CD4-positive, alpha-beta T cell treated with Interleukin-17A for 4 hours (primary cell): Measurements from ENCODE around the gene GAK.

Experiments
- DNase-seq: peaks from one replicate; pipeline ENCODE4 v3.0.0-alpha.2; 2020; ENCODE audit warnings: mixed read lengths

Gene GAK

DNA sequence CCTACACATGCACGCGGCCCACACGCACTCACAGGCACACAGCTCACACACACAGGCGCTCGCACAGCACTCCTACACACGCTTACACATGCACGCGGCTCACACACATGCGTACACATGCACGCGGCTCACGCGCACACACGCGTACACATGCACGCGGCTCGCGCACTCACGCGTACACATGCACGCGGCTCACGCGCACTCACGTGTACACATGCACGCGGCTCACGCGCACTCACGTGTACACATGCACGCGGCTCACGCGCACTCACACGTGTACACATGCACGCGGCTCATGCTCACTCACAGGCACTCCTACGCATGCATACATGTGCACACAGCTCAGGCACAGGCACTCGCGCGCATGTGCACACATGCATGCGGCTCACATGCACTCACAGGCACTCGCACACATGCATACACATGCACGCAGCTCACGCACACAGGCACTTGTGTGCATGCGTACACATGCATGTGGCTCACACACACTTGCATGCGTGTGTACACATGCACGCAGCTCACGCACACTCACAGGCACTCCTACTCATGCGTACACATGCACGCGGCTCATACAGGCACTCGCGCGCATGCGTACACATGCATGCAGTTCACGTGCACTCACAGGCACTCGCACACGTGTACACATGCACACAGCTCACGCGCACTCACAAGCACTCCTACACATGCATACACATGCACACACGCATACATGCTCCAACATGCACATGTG lies 44.9 kb downstream of the GAK start:
- no peak for DNase-seq

- DNase-seq = no peak
Measured at GRCh38 chr4:886244-886643, 45.9 kb downstream of the GAK start.

DNA sequence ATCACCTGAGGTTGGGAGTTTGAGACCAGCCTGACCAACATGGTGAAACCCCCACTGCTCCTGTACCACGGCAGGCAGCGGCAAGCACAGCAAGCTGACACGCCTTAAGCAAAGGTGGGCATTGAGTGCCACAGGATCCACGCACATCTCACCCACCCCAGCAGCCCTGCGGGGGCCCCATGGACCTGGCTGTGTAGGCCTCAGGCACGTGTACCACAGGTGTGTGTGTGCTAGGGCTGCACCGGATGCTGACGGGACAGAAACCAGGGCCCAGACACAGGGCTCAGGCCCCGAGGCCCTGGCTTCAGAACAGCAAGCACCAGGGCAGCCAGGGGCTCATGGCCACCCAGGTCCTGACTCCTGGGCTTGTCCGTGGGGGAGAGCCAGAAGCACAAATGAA lies 46.8 kb downstream of the GAK start:
- DNase-seq = no peak

DNA sequence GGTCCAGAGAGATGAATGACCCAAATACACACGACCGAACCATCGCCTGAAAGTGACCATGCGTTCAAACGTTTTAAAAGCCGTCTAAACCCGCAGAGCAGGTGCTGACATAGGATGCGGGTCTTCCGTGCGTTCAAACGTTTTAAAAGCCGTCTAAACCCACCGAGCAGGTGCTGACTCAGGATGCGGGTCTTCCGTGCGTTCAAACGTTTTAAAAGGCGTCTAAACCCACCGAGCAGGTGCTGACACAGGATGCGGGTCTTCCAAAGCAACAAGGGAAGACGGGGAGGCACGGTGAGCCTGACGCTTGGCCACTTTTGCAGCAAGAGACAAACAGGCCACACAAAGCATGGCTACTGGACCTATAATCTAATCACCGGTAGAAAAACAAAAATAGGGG lies 47.2 kb downstream of the GAK start:
- DNase-seq = no peak

DNA sequence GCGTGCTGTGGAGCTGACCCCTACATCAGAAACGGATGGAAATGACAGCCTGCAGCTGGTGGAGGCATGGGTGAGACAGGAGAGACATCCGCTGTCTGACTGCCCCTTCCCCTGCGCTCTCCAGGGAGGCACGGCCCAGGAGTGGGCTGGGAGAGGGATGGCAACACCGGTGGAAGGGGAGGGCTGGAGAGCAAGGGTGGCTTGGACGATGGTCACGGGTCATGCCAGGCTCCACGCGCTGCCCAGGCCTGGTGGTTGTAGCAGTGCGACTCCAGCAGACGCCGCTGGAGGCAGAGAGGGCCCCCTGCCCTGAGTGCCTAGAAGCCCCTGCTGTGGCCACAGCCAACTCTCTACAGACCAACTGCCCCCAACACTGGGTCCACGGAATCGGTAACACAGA lies 47.9 kb downstream of the GAK start:
- DNase-seq = no peak

DNA sequence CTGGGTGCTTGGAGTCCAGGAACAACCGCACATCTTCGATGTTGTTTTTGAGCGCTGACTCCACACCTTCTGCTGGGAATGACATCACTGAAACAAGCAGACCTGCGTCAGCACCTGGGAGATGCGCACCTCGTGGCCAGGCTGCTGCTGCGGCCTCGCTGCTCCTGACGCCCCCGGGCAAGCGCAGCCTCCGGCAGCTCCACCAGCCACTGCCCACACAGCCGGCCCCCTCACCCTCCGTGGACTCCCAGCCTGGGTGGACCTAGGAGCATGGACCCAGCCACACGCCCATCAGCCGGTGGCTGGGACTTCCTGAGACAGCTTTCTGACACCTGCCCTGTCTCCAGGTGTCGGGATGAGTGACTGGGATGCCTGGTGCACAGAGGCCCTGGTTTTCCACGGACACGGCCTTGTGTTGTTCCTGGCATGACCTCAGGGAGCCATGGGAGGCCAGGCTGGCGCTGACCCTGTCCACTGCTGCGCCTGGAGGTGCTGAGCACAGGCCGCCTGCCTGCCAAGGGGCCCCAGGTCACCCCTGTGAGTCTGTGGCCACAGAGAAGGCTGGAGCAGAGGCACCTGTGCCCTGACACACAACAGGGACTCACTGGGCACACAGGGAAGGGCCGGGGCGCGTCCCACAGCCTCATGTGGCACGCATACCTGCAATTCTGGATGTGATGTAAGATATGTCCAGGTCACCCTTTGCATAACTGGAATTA lies 48.6 kb downstream of the GAK start:
- no peak for DNase-seq

DNA sequence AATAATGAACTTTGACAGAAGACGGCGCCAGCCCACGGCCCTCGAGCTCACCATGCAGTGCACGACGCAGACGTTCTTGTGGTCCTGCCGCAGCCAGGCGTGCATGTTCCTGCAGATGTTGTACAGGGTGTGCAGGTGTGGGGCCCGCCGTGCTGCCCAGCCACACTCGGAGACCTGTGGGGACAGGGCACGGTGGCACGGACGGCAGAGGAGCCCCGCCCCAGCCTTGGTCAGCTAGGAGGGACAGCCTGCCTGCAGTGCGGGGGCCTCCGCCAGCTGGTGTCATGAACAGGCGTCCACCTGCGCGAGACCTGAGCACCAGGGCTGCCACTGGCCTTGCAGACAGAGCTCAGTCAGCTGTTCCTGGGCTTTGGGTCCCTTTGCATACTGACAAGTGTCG lies 49.5 kb downstream of the GAK start:
- DNase-seq = no peak

DNA sequence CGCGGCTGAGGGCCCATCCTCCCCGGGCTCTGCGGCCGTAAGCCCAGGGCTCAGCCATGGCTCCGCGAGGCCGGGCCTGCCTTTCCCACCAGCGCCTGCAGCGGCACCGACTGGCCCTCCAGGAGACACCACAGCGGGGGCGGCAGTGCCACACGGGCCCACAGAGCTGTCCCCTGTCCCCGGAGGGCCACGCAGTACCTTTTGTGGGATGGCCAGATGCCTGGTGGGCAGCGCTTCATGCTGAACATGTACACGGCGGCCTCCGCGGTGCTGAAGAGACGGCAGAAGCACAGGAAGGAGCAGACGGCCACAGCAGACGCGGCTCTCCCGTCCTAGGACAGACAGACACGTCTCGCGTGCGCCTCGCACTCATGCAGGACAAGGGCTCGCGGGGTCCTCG lies 50.4 kb downstream of the GAK start:
- no peak for DNase-seq

- DNase-seq = no peak
Measured at GRCh38 chr4:880684-881405, 51.3 kb downstream of the GAK start.

GRCh38 chr4:879729-880077 lies 52.4 kb downstream of the GAK start:
- peak; percentile 46 for DNase-seq

- peak; percentile 47 for DNase-seq
Measured at GRCh38 chr4:878796-879728, 53.1 kb downstream of the GAK start.

- DNase-seq = no peak
Measured at GRCh38 chr4:877502-877901, 54.6 kb downstream of the GAK start.

GRCh38 chr4:876780-877179 lies 55.3 kb downstream of the GAK start:
- no peak for DNase-seq

- no peak for DNase-seq
Measured at GRCh38 chr4:875818-876423, 56.2 kb downstream of the GAK start.

DNA sequence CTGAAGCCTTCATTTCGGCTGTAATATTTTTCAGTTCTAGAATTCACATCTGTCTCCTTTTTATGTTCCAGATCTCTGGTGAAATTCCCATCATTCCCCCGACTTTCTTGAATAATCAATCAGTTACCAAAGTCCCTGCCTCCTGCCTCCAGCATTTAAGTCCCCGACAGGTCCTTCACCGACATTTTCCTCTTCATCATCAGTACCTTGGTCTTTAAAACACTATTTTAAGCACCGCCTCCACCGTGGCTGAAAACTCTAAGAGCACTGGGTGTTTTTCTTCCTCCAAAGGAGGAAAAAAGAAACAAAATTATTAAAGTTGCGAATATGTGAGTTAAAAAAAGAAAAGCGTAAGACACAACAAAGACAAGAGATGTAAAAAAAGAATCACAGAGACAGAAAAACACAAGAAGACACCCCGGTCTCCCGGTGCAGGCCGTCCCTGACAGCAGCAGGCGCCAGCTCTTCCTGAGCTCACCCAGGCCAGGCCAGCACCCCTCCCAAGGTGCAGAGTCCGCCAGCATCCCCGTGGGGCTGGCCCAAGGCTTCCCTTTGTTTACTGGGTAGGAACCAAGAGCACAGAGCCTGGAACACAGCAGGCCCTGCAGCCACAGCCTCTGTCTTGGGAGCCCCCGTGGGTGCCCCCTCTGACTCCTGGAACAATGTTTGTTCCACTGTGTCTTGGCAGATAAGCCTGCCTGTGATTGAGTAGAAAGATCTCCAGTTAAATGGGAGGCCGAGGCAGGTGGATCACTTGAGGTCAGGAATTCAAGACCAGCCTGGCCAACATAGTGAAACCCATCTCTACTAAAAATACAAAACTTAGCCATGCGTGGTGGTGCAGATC lies 56.9 kb downstream of the GAK start:
- no peak for DNase-seq

DNA sequence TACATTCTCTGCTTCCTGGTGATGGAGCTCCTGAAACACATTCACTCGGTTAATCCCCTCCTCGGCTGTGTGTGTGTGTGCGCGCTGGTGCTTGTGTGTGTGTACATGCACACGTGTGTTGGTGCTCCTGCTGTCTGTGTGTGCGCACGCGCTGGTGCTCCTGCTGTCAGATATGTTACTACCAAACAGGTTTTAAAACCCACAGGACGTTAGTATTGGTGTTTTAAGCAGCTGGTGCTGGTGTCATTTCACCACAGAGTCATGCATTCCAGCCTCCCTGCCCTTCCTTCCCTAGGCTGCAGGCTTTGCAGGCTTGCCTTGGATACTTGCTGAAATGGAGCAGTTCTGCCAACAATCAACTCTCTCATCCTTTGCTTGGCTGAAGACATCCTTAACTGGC lies 58.1 kb downstream of the GAK start:
- no peak for DNase-seq

DNA sequence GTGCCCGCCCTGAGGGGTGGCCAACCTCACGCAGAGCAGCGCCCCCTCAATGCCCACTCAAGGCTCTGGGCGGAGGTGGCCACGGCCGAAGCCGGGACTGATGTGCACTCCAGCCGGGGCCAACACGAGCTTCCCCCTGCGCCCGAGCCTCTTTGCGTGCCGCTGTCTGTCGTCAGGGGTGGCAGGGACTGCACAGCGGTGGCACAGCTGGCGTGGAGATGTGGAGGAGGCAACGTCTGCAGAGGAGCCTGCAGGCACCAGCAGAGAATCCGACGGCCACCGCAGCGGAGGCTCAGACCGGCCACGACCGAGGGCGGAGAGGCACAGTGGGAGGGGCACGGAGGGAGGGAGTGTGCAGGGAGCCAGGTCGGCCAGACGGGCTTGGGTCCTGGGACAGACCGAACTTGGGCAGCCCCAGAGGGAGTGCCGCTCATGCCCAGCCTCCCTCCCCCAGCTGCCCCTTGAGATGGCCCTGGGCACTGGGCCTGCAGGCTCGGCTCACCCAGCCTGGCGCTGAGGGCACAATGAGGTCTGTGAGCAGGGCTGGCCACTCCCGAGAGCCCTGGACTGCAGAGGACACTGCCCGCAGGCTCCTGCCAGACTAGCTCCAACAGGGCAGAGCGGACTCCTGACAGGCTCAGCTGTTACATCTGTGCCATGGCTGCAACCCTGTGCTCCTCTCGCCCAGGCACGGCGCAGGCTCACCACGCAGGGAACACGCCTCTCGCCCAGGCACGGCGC lies 59.7 kb downstream of the GAK start:
- no peak for DNase-seq

DNA sequence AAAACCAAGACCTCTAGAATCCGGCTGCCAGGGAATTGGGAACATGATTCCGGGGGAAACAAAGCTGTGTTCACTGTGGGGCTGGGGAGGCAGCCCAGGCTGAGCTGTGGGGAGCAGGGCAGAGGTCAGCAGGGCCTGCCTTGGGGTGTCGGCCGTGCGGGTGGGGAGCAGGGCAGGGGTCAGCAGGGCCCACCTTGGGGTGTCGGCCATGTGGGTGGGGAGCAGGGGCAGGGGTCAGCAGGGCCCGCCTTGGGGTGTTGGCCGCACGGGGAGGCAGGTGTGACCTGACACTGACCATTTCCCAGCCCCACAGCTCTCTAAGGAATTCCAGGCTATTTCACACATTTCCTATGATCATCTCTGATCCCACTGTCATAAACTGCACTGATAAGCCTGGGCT lies 60.6 kb downstream of the GAK start:
- no peak for DNase-seq

GRCh38 chr4:870951-871350 lies 61.2 kb downstream of the GAK start:
- DNase-seq = no peak

- DNase-seq = no peak
Measured at GRCh38 chr4:869776-870175, 62.3 kb downstream of the GAK start.

DNA sequence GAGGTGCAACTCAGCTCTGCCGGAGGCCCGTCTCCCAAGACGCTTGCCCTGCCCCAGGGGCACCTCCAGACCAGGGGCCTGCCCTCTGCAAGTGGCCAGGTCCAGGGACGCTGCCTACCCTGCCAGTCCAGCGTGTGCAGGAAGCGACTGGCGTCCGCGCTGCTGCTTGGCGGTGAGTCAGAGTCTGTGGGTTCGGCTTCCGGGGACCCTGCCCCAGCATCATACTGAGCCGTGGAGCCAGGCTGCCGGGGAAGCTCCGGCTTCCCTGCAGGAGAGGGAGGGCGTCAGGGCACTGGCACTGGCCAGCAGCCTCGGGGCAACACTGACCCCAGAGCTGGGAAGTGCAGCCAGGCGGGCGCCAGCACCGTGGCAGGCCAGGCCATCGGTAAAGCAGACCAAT lies 63.7 kb downstream of the GAK start:
- no peak for DNase-seq
